Adipocyte (in vitro differentiated cells): Measurements from ENCODE around the gene KRT5.

Source experiments
- DNase-seq: peaks from one replicate; pipeline ENCODE4 v3.0.0-alpha.2; 2015; ENCODE audit warnings: low read depth
- H3K27me3 ChIP-seq: replicated peaks from 2 replicates; pipeline ENCODE4 v1.7.0; 2013; ENCODE audit warnings: mild to moderate bottlenecking, low read length, moderate library complexity; ENCODE audit not compliant: control insufficient read depth, insufficient read depth
- H3K36me3 ChIP-seq: 2 replicates; pipeline ENCODE4 v1.7.0; 2013; ENCODE audit warnings: low read length, mild to moderate bottlenecking, moderate library complexity; ENCODE audit not compliant: control insufficient read depth, insufficient read depth, severe bottlenecking
- H3K4me1 ChIP-seq: 2 replicates; pipeline ENCODE4 v1.7.0; 2013; ENCODE audit warnings: mild to moderate bottlenecking, low read length, moderate library complexity; ENCODE audit not compliant: control insufficient read depth, insufficient read depth
- H3K4me3 ChIP-seq: 2 replicates; pipeline ENCODE4 v1.7.0; 2013; ENCODE audit warnings: mild to moderate bottlenecking, low read length, moderate library complexity
- H3K9ac ChIP-seq: 2 replicates; pipeline ENCODE4 v1.7.0; 2013; ENCODE audit warnings: mild to moderate bottlenecking, low read length, moderate library complexity
- H3K9me3 ChIP-seq: 2 replicates; pipeline ENCODE4 v1.7.0; 2013; ENCODE audit warnings: mild to moderate bottlenecking, low read length, moderate library complexity; ENCODE audit not compliant: control insufficient read depth

The KRT5 gene

GRCh38 chr12:52551216-52551865 is 31.1 kb upstream of the KRT5 start:
- peaks cover 88% of the 10 kb centered on the region for H3K27me3 ChIP-seq
- H3K9ac ChIP-seq = no peak overlapping the region
- H3K9me3 ChIP-seq = no peaks in the 10 kb centered on the region
- H3K4me3 ChIP-seq = no peak overlapping the region
- DNase-seq = no peak
- H3K4me1 ChIP-seq = no peaks in the 10 kb centered on the region
- no peaks in the 10 kb centered on the region for H3K36me3 ChIP-seq

DNA sequence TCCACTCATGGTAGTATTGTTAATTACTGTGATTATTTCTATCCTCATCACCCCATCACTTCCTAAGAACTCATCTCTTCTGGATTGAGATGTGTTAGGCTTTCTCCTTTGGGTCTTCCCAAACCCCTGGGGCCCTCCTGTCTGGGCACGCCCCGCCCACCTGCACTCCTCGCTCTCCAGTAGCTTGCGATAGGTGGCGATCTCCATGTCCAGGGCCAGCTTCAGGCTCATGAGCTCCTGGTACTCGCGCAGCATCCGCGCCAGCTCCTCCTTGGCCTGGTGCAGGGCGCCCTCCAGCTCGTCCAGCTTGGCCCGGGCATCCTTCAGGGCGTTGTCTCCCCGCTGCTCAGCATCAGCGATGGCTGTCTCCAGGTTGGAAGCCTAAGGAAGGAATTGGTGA is 25.9 kb upstream of the KRT5 start:
- H3K4me3 ChIP-seq = no peak overlapping the region
- H3K4me1 ChIP-seq = no peaks in the 10 kb centered on the region
- no peaks in the 10 kb centered on the region for H3K9me3 ChIP-seq
- peaks cover 81% of the 10 kb centered on the region for H3K27me3 ChIP-seq
- H3K36me3 ChIP-seq = no peaks in the 10 kb centered on the region
- no peak for DNase-seq
- no peak overlapping the region for H3K9ac ChIP-seq

GRCh38 chr12:52543985-52544883 is 24.0 kb upstream of the KRT5 start:
- Histone ChIP-seq H3K9ac (no peak overlapping the region), H3K36me3 (no peaks in the 10 kb centered on the region), H3K4me1 (no peaks in the 10 kb centered on the region), H3K4me3 (no peak overlapping the region), H3K9me3 (no peaks in the 10 kb centered on the region), H3K27me3 (peaks cover 63% of the 10 kb centered on the region)
- no peak for DNase-seq

- Histone ChIP-seq H3K27me3 (peaks cover 50% of the 10 kb centered on the region), H3K4me1 (no peaks in the 10 kb centered on the region), H3K4me3 (no peak overlapping the region), H3K36me3 (no peaks in the 10 kb centered on the region), H3K9me3 (no peaks in the 10 kb centered on the region), H3K9ac (no peak overlapping the region)
- no peak for DNase-seq
Observed at GRCh38 chr12:52542785-52543318, 22.7 kb upstream of the KRT5 start.

- DNase-seq = no peak
- Histone ChIP-seq H3K4me3 (no peak overlapping the region), H3K27me3 (peaks cover 45% of the 10 kb centered on the region), H3K9ac (no peak overlapping the region), H3K36me3 (no peaks in the 10 kb centered on the region), H3K4me1 (no peaks in the 10 kb centered on the region), H3K9me3 (no peaks in the 10 kb centered on the region)
Observed at GRCh38 chr12:52542157-52542556, 22.0 kb upstream of the KRT5 start.

DNA sequence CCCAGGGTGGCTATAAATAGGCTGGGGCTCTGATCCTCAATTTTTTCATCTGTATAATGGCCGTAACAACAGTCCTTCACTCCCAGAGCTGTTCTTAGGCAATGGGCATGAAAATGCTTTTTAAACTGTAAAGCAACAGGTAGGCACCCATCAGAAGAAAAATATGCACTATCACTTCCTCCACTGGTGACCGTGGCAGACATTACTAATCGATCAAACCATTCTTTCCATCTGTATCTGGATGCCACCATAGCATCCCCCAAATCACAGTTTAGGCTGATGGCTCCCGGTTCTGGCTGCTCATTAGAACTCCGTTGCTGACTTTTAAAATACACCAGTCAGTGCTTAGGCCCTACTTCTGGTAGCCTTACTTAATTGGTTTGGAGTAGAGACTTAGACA is 21.5 kb upstream of the KRT5 start:
- no peak for DNase-seq
- H3K9me3 ChIP-seq = no peaks in the 10 kb centered on the region

DNA sequence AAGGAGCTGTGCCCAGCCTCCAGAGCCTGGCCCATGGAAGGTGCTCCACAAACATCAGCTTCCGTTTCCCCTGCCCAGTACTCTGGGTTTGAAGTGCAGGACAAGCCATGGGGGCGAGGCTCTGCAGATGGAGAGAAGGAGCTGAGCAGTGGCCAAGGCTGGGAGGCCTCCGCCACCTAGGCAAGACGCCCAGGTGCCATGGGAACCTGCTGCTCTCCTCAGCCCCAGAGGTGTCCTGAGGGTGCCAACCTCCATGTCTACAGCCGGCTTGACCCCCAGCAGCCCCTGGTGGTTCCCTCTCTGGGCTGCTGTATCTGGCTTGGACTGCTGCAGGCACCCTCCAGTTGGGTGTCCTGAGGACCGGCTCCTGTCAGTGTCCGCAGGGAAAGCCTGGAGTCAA is 20.3 kb upstream of the KRT5 start:
- Histone ChIP-seq H3K4me3 (no peak overlapping the region), H3K4me1 (no peaks in the 10 kb centered on the region), H3K27me3 (peaks cover 36% of the 10 kb centered on the region), H3K9ac (no peak overlapping the region), H3K9me3 (no peaks in the 10 kb centered on the region), H3K36me3 (no peaks in the 10 kb centered on the region)
- DNase-seq = no peak

More for the DNA sequence above, 21.5 kb upstream of the KRT5 start:
- Histone ChIP-seq H3K4me3 (no peak overlapping the region), H3K27me3 (peaks cover 44% of the 10 kb centered on the region), H3K36me3 (no peaks in the 10 kb centered on the region), H3K9ac (no peak overlapping the region), H3K4me1 (no peaks in the 10 kb centered on the region)

GRCh38 chr12:52539821-52540173 is 19.6 kb upstream of the KRT5 start:
- H3K4me3 ChIP-seq = no peak overlapping the region
- H3K27me3 ChIP-seq = peaks cover 30% of the 10 kb centered on the region
- H3K36me3 ChIP-seq = no peaks in the 10 kb centered on the region
- no peak for DNase-seq
- H3K9me3 ChIP-seq = no peaks in the 10 kb centered on the region
- no peaks in the 10 kb centered on the region for H3K4me1 ChIP-seq
- H3K9ac ChIP-seq = no peak overlapping the region

- Histone ChIP-seq H3K4me1 (no peaks in the 10 kb centered on the region), H3K9ac (no peak overlapping the region), H3K4me3 (no peak overlapping the region), H3K36me3 (no peaks in the 10 kb centered on the region), H3K9me3 (no peaks in the 10 kb centered on the region), H3K27me3 (peaks cover 28% of the 10 kb centered on the region)
- peak; percentile 80 for DNase-seq
Observed at GRCh38 chr12:52539083-52539820, 19.1 kb upstream of the KRT5 start.

DNA sequence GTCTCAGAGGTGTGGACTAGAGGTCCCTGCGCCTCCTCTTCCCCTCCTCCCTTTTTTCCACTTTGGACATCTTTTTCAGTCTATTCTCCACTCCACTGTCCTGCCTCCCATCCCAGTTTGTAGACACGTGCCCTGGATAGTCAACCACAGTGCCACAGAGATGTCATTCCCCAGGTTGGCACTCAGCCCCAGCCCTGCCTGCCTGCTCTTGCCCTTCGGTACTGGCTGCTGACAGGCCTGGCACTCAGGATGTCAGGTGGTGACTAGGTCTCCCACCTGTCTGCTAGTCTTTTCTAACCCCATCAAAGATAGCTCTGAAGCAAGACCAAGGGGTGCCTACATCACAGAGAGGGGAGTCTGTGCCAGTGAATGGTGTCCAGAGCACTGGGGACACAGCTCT is 16.9 kb upstream of the KRT5 start:
- Histone ChIP-seq H3K36me3 (no peaks in the 10 kb centered on the region), H3K9me3 (no peaks in the 10 kb centered on the region), H3K9ac (no peak overlapping the region), H3K4me3 (no peak overlapping the region), H3K27me3 (peaks cover 15% of the 10 kb centered on the region), H3K4me1 (no peaks in the 10 kb centered on the region)
- DNase-seq = no peak

GRCh38 chr12:52535574-52535973 is 15.4 kb upstream of the KRT5 start:
- Histone ChIP-seq H3K27me3 (peaks cover 23% of the 10 kb centered on the region), H3K36me3 (no peaks in the 10 kb centered on the region), H3K9ac (no peak overlapping the region), H3K4me1 (no peaks in the 10 kb centered on the region), H3K9me3 (no peaks in the 10 kb centered on the region), H3K4me3 (no peak overlapping the region)
- no peak for DNase-seq
